K562 (cell line): ENCODE data around the gene RIOK3. TPM values are rescaled to one million over a fixed set of nuclear protein-coding genes. Genes with fewer than 3 reads are reported as not detected.

Source experiments
- ILF3 ChIP-seq: fragments of 450-650 bp; IDR thresholded peaks from 2 replicates; pipeline ENCODE4 v1.6.1; 2018; ENCODE audit warnings: antibody characterized with exemption, mild to moderate bottlenecking, moderate library complexity, borderline replicate concordance
- RHOXF2B ChIP-seq: fragments of 250-450 bp; sonication (Bioruptor Pico); conservative IDR thresholded peaks from 2 replicates; pipeline ENCODE4 v1.5.1; 2021
- SAFB ChIP-seq: fragments of 200-400 bp; formaldehyde crosslinking; IDR thresholded peaks from 2 replicates; pipeline ENCODE4 v1.6.1; 2017; ENCODE audit warnings: low read depth, low read length, borderline replicate concordance
- SMAD4 ChIP-seq: fragments of 250-450 bp; sonication (Bioruptor Pico); conservative IDR thresholded peaks from 2 replicates; pipeline ENCODE4 v1.8.0; 2021; ENCODE audit warnings: inconsistent platforms, mild to moderate bottlenecking, moderate library complexity
- SMARCB1 ChIP-seq: IDR thresholded peaks from 2 replicates; pipeline ENCODE4 v1.6.1; 2011; ENCODE audit warnings: improper control_type of control experiment, low read depth; ENCODE audit not compliant: insufficient read length
- ZNF140 ChIP-seq: fragments of 250-450 bp; sonication (Bioruptor Pico); IDR thresholded peaks from 2 replicates; pipeline ENCODE4 v1.8.0; 2021; ENCODE audit warnings: moderate library complexity, mild to moderate bottlenecking, inconsistent platforms
- ZNF583 ChIP-seq: fragments of 250-450 bp; sonication (Bioruptor Pico); IDR thresholded peaks from 2 replicates; pipeline ENCODE4 v1.4.0; 2020
- ZNF668 ChIP-seq: fragments of 250-450 bp; sonication (Bioruptor Pico); IDR thresholded peaks from 2 replicates; pipeline ENCODE4 v1.8.0; 2022; ENCODE audit warnings: mild to moderate bottlenecking, inconsistent platforms
- polyA plus RNA-seq, 8 experiments: library from polyadenylated mRNA; depleted of rRNA in 4 of 8; stranded (reverse) in 5 of 8; unstranded in 3 of 8; fragments of >200 nt; fragmentation: Nextera tagmentation in 2 of 8; fragmentation: Illumina TruSeq in 1 of 8; extraction: Ambion mirVana in 2 of 8; extraction: Trizol in 1 of 8; gene quantifications; 2 replicates each; pipeline versions ENCODE4 v1.2.1 to v1.2.3, GENCODE V29; 2011 to 2014; ENCODE audit warnings: inconsistent platforms in 1 of 8, missing spikeins in 1 of 8
- total RNA-seq, 7 experiments: library from RNA; depleted of rRNA in 6 of 7; stranded (reverse); fragments of >200 nt in 6 of 7; fragmentation: Illumina TruSeq in 2 of 7; extraction: Trizol in 2 of 7; gene quantifications; 2 replicates each; pipeline versions ENCODE4 v1.2.1 to v1.2.3, GENCODE V29; 2011 to 2021; ENCODE audit warnings: low replicate concordance in 1 of 7
- TF ChIP-seq, protein P1 (sequence below): sonication (generic); formaldehyde crosslinking; IDR thresholded peaks from 2 replicates; pipeline ENCODE4 v1.8.0; 2022; ENCODE audit warnings: mild to moderate bottlenecking, low read depth, missing genetic modification reagents
- TF ChIP-seq, protein P2 (sequence below): fragments of 450-650 bp; IDR thresholded peaks from 2 replicates; pipeline ENCODE4 v1.6.1; 2016; ENCODE audit warnings: low read depth
- TF ChIP-seq, protein P3 (sequence below): conservative IDR thresholded peaks from 2 replicates; pipeline ENCODE4 v1.6.1; 2011; ENCODE audit warnings: low read depth, mild to moderate bottlenecking, low read length; ENCODE audit not compliant: control insufficient read depth
- TF ChIP-seq, protein P4 (sequence below): fragments of 250-450 bp; sonication (Bioruptor Pico); IDR thresholded peaks from 2 replicates; pipeline ENCODE4 v1.4.0; 2020; ENCODE audit warnings: mild to moderate bottlenecking, moderate library complexity

RIOK3 gene
- total and polyA plus RNA-seq, 9 of the 15 experiments (the other 6 are each of a cell fraction or from before 2014, with no cell fraction given): 21.4 to 89.5 (median 62.9) TPM

DNA sequence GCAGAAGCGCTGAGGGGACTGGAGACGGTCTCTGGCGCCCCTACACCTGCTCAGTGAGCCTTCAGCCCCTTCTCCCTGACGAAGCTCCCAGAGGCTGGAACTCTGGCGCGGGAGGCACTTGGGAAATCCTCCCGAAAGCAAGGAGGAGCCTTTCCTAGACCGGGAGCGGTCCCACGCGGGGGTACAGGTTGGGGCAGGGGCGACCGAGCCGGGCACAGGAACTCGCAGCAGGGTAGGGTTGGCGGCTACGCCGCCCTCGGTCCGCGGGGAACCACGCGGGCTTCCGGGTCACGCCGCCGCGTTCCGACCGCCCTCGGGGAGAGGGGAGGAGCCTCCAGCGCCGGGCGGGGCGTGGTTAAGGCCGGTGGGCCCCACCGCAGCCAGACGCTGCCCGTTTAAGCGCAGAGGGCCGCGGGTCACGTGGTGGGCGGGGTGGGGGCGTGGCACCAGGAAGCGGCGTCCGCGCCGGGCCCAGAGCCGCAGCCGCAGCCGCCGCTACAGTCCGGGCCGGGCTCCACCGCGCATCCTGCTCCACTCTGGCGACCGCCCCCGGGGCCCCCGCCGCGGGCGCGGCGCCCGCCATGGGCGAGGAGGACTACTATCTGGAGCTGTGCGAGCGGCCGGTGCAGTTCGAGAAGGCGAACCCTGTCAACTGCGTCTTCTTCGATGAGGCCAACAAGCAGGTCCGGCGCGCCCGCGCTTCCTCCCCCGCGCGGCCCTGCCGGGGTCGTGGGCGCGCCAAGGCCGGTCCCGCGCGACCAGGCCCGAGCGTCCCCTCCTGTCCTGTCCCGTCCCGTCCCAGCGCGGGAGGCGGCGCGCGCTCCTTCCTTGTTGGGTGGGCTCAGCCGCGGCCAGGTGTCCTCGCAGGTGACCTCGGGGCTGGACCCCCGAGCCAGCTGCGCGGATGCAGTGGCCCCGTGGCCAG is 50.2 kb downstream of the RIOK3 start, which contains the start of gene RMC1 (continued):
- TF ChIP-seq, protein P1, sequence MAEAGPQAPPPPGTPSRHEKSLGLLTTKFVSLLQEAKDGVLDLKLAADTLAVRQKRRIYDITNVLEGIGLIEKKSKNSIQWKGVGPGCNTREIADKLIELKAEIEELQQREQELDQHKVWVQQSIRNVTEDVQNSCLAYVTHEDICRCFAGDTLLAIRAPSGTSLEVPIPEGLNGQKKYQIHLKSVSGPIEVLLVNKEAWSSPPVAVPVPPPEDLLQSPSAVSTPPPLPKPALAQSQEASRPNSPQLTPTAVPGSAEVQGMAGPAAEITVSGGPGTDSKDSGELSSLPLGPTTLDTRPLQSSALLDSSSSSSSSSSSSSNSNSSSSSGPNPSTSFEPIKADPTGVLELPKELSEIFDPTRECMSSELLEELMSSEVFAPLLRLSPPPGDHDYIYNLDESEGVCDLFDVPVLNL (CRISPR knock-in tag): no peak
- TF ChIP-seq, protein P2, sequence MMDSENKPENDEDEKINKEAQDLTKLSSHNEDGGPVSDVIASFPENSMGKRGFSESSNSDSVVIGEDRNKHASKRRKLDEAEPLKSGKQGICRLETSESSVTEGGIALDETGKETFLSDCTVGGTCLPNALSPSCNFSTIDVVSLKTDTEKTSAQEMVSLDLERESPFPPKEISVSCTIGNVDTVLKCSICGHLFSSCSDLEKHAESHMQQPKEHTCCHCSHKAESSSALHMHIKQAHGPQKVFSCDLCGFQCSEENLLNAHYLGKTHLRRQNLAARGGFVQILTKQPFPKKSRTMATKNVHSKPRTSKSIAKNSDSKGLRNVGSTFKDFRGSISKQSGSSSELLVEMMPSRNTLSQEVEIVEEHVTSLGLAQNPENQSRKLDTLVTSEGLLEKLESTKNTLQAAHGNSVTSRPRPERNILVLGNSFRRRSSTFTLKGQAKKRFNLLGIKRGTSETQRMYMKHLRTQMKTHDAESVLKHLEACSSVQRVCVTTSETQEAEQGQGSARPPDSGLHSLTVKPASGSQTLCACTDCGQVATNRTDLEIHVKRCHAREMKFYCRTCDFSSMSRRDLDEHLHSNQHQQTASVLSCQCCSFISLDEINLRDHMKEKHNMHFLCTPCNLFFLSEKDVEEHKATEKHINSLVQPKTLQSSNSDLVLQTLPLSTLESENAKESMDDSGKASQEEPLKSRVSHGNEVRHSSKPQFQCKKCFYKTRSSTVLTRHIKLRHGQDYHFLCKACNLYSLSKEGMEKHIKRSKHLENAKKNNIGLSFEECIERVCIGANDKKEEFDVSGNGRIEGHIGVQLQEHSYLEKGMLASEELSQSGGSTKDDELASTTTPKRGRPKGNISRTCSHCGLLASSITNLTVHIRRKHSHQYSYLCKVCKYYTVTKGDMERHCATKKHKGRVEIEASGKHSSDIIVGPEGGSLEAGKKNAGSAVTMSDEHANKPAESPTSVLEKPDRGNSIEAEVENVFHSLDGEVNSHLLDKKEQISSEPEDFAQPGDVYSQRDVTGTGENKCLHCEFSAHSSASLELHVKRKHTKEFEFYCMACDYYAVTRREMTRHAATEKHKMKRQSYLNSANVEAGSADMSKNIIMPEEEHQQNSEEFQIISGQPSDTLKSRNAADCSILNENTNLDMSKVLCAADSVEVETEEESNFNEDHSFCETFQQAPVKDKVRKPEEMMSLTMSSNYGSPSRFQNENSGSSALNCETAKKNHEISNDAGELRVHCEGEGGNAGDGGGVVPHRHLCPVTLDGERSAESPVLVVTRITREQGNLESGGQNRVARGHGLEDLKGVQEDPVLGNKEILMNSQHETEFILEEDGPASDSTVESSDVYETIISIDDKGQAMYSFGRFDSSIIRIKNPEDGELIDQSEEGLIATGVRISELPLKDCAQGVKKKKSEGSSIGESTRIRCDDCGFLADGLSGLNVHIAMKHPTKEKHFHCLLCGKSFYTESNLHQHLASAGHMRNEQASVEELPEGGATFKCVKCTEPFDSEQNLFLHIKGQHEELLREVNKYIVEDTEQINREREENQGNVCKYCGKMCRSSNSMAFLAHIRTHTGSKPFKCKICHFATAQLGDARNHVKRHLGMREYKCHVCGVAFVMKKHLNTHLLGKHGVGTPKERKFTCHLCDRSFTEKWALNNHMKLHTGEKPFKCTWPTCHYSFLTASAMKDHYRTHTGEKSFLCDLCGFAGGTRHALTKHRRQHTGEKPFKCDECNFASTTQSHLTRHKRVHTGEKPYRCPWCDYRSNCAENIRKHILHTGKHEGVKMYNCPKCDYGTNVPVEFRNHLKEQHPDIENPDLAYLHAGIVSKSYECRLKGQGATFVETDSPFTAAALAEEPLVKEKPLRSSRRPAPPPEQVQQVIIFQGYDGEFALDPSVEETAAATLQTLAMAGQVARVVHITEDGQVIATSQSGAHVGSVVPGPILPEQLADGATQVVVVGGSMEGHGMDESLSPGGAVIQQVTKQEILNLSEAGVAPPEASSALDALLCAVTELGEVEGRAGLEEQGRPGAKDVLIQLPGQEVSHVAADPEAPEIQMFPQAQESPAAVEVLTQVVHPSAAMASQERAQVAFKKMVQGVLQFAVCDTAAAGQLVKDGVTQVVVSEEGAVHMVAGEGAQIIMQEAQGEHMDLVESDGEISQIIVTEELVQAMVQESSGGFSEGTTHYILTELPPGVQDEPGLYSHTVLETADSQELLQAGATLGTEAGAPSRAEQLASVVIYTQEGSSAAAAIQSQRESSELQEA: no peak
- TF ChIP-seq, protein P3, sequence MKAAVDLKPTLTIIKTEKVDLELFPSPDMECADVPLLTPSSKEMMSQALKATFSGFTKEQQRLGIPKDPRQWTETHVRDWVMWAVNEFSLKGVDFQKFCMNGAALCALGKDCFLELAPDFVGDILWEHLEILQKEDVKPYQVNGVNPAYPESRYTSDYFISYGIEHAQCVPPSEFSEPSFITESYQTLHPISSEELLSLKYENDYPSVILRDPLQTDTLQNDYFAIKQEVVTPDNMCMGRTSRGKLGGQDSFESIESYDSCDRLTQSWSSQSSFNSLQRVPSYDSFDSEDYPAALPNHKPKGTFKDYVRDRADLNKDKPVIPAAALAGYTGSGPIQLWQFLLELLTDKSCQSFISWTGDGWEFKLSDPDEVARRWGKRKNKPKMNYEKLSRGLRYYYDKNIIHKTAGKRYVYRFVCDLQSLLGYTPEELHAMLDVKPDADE: peak; percentile 94
- TF ChIP-seq ZNF668 (CRISPR knock-in tag) (no peak), ILF3 (0 out of 2 replicates have a peak, but pooled peaks have one; percentile 55), SAFB (peak; percentile 87), ZNF583 (CRISPR knock-in tag) (0 out of 2 replicates have a peak, but pooled peaks have one; percentile 62), SMARCB1 (no peak), SMAD4 (CRISPR knock-in tag) (peak; percentile 78), RHOXF2B (CRISPR knock-in tag) (no peak), ZNF140 (CRISPR knock-in tag) (no peak)
- TF ChIP-seq, protein P4, sequence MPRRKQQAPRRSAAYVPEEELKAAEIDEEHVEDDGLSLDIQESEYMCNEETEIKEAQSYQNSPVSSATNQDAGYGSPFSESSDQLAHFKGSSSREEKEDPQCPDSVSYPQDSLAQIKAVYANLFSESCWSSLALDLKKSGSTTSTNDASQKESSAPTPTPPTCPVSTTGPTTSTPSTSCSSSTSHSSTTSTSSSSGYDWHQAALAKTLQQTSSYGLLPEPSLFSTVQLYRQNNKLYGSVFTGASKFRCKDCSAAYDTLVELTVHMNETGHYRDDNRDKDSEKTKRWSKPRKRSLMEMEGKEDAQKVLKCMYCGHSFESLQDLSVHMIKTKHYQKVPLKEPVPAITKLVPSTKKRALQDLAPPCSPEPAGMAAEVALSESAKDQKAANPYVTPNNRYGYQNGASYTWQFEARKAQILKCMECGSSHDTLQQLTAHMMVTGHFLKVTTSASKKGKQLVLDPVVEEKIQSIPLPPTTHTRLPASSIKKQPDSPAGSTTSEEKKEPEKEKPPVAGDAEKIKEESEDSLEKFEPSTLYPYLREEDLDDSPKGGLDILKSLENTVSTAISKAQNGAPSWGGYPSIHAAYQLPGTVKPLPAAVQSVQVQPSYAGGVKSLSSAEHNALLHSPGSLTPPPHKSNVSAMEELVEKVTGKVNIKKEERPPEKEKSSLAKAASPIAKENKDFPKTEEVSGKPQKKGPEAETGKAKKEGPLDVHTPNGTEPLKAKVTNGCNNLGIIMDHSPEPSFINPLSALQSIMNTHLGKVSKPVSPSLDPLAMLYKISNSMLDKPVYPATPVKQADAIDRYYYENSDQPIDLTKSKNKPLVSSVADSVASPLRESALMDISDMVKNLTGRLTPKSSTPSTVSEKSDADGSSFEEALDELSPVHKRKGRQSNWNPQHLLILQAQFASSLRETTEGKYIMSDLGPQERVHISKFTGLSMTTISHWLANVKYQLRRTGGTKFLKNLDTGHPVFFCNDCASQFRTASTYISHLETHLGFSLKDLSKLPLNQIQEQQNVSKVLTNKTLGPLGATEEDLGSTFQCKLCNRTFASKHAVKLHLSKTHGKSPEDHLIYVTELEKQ (CRISPR knock-in tag): no peak
